SIG-M5 treated with dmso at 0.1 percent for 504 hours (cell line): ENCODE results near the gene FBXW11.

Experiments
- DNase-seq: peaks from one replicate; lab custom pipeline; 2025; ENCODE audit not compliant: unreplicated experiment; lab: John Stamatoyannopoulos, UW

Gene FBXW11

DNA sequence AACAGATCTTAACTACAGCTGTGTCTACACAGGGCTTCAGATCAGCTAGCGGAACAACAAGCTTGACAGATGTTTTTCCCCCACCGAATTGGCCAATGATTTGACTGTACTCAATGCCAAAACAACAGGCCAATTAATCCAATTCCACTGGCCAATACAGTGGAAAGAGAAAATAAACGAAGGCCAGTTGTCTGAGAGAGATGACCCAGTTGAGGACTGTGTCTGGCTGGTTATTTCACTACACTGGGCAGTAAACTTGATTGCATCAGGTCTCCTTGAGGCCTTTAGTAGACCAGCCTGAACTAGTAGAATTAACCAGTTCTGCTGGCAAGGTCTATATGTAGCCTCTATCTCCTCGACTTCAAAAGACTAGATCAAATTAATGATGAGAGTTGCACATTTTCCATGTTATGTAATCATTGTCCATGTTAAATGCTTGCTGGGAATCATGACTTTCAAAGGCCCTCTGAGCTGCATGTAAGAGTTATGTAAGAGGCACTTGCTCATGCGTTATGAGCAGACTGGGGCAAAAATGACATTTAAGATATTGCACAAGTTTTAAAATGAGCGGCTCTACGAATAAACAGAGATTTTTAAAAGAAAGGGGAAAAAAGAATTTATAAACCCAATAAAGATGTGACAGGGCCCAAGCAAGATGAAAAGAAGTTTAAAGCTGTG lies 192.5 kb downstream of the FBXW11 start:
- DNase-seq: peak; percentile 30

DNA sequence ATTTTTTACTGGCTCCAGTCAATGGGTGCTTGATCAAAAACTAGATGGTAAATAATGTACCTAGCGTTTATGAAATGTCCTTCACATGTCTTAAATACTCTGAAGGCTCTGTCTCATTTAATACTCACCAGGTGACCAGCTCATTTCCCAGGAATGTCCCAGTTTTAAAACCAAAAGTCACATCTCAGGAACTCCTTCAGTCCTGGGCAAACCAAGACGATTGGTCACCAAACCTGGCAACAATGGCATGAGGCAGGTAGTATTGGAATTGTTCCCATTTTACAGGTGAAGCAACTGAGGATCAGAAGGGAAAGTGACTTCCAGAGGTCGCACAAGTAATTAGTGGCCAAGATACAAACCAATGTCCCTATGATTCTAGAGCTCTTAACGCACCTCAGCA lies 193.2 kb downstream of the FBXW11 start:
- DNase-seq: no peak
